DMS53 treated with DMSO at 0.1 percent for 48 hours (cell line): Measurements from ENCODE around the gene CDYL2.
"Not testable (repeated sequence)": the region's sequence is repeated elsewhere in the genome, so short reads cannot be mapped to it uniquely, and the experiment has no call there.

ENCODE experiments used
- DNase-seq: peaks from one replicate; lab custom pipeline; 2025; ENCODE audit not compliant: unreplicated experiment; lab: John Stamatoyannopoulos, UW

The CDYL2 gene

DNA sequence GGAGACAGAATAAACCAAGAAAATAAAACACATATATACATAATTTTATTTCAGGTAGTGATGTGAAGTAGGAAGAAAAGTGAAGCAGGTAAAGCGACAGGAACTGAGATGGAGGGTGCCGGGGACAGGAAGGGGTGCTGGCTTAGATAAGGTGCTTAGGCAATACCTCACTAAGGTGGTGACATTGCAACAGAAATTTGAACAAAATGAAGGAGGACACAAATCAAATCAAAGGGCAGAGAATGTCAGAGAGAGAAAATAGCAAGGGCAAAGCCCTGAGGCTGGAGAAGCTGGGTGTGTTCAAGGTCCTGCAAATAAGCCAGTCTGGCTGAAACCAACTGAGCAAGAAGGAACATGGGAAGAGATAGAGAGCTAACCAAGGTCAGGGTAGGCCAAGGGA lies 5.0 kb upstream of the CDYL2 start:
- DNase-seq = no peak

DNA sequence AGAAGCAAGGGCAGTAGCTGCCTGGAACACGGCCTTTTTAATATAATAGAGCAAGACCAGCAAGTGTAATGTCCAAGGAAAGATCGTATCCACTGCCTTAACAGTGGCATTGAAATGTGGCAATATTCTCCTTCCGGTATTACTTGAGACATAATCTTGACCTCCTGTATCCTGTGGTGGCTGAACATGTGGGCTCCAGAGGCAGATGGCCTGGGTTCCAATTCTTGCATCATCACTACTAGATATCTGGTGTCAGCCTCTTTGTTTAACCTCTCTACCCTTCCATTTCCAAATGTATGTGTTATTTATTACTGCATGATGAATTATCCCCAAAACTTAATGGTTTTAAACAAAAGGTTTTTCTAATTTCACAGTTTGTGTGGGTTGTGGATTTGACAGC lies 3.5 kb upstream of the CDYL2 start:
- no peak for DNase-seq

DNA sequence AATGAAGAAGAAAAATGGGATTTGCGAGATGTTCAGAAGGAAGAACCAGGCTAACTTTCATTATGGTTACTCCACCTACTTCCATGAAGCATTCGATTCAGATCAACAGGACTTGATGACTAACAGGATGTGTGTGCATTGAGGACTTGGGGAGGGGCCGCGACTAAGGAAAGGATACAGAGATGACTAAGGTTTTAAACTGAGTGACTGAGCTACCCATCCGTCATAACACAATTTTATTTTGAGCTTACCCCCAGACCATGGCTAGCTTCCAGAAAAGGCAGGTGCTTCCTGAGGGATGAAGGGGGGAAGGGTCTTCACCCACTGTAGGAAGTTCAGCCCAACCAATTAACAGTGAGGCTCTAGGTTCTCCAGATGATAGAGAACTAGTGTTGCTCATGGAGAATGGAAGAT lies 2.5 kb upstream of the CDYL2 start:
- no peak for DNase-seq

DNA sequence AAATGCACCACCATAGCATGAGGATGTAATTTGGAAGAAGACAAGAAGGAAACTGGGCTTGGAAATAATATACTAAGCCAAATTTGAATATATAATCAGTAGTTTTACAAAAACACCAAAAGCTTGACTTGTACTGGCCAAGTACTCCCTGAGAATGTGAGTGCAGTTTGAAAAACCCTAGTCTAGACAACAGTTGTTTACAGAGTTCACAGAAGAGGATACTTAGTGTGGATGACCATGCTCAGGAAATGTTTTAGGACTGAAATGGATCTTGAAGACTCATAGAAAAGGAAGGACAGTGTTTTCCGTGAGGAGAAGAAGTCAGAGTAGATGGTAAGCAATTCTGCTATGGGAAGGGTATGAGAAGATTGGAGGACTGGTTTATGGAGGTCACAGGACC lies 1.9 kb upstream of the CDYL2 start:
- DNase-seq = no peak

DNA sequence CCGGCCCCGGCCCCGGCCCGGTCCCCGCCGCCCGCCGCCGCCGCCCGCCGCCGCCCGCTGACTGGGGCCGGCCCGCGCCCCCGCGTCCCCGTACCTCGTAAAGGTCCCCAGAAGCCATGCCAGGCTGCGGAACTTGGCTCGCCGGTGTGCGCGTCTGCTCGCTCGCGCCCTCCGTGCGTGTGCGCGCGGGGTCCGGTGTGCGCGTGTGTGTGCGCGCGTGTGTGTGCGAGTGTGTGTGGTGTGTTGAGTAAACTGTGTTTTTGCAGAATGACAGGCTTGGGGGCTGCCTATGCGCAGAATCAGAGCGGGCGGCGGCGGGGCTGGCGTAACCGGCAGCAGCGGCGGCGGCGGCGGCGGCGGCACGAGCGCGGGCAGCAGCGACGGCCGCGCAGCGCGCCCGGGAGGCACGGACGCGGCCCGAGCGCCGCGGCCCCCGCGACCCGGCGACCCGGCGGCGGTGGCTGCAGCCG lies 307 bp downstream of the CDYL2 start:
- peak; percentile 13 for DNase-seq

DNA sequence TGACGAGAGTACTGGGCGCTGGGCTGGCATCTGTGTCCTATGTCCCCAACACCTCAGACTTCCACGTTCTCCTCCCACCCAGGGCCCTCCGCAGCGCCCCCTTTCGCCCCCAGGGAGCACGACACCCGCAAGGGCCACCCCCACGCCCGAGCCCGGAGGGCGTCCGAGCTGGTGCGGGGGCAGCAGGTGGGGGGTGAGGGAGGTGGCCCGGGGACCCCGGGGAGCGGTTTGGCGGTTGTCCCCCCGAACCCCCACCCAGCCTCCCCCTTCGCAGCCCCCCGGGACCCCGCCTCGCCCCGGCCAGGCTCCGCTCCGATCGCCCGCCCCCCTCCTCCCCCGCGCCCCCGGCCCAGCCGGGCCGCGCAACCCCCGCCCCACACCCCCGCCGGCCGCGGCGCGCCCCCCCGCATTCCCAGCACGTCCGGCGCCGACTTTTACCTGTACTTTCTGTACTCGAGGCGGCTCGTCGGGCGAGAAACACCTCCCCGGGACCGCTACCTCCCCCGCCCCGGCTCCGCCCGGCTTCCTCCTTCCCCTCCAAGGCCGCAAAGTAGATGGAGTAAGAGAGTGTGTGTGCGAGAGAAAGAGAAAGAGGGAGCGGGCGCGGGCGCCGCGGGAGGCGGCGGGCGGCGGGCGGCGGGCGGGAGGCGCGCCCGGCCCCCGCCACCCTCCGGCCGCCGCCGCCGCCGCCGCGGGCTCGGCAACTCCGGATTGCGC lies 901 bp downstream of the CDYL2 start:
- DNase-seq = no peak

DNA sequence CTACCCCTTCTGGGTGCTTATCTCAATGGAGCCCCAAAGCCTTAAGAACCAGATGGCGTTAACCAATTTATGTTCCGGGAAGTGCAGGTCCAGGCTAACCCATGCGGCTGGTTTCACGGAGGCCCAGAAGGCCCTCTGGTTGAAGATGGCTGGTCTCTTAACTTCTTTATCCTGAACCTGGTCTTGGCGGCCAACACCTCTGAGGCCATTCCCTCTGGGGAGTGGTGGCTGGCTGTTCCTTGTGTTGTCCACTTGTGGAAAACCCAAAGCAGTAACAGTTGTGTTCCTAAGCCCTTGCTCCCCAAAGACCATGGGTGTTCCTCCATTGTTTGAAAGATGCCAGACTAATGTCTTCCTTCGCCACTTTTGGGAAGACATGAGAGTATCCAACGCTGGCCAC lies 1.5 kb downstream of the CDYL2 start:
- no peak for DNase-seq

DNA sequence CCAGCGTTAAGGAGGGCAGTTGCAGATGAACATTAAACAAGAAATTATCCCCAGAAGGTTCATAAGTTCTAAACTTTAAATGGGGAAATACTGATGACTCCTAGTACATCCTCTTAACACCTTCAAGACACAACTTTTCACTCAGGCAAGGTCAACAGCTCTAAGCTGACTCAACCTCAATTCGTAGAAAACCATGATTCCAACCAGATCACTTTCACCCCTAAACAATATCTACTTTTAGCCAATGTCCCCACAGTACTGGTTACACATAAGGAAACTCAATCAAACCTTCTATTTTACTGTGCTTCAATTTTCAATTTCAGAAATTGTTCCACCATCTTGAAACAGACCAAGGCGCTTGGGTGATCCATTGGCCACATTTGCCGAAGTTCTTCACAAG lies 2.3 kb downstream of the CDYL2 start:
- DNase-seq = no peak

DNA sequence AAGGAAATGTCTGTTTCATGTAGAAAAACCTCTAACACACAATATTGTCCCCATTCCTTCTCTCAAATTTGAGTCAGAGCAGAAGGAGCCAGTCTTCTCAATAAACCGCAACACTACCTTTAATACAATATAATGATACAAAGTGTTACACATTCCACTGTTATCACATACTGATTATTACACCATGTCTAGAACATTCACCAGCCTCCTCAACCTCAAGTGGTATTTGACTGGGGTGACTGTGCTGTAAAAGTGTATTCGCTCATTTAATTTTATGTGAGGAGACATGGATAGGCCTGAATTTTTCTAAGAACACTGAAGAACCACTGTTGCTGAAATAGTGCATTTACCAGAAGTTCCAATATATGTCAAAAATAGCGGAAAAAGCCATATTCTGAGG lies 10.3 kb downstream of the CDYL2 start:
- no peak for DNase-seq

DNA sequence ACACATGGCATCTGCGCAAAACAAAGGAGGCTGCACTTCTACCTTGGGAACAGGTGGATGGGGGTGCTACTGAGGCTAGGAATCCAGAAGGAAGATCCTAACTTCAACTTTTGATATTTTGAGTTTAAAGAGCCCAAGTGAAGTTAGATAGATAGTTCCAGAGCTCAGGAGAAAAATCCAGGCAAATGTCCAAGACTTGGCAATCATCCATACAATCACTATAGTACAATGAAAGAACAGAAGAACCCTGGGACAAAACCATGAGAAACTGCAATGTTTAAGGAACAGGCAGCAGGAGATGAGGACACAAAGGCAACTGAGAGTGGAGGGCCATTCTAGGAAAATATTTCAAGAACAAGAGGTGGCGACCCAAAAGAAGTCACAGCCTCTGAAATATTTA lies 12.4 kb downstream of the CDYL2 start:
- no peak for DNase-seq

DNA sequence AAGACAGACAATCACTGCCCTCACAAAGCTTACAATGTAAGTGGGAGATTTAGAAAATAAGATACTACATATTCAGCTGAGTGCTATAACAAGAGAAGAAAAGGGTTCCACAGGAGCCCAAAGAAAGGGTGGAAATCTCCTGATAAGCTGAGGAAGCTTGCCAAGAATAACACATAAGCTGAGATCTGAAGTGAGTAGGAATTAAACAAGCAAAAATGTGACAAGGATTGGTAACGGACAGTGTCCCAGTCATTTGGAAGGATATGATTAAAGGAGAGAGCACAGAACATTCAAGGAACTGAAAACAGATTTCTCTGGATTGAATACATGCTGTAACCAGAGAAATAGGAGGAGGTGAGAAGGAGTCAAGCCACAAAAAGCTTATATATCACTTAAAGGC lies 13.0 kb downstream of the CDYL2 start:
- DNase-seq = no peak

DNA sequence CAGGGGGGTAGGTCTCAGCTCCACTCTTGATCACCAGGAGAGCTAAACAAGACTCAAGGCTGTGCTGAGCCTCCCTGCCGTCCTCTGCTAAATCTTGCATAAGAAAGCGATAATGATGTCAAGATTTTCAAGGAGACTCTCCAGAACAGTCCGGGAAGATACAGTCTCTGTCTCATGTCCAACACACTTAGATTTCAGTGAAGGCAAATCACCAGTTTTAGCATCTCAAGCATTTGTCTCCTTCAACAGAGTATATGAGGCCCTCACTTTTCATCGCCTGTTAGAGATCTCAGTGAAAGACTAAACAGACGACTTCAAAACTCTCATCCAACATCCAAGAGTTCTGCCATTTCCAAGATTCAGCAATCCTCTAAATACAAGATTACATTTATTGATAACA lies 13.6 kb downstream of the CDYL2 start:
- no peak for DNase-seq

DNA sequence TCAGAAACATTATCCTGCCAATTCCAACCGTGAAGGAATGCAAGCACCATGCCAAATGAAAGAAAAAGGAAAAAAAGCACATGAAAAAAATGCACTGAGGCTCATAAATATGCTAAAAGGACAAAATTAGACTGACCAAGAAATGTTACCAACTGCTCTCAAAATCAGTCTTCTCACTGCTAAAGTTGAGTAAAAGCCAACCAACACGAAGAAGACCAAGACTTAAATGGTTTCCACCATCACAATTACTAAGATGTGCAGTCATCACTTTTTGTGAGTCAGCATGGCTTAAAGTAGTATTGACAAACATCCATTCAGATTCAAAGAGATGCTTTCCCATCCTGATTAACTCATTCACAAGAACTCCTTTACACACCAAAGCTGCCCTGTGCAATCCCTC lies 16.4 kb downstream of the CDYL2 start:
- DNase-seq = no peak

DNA sequence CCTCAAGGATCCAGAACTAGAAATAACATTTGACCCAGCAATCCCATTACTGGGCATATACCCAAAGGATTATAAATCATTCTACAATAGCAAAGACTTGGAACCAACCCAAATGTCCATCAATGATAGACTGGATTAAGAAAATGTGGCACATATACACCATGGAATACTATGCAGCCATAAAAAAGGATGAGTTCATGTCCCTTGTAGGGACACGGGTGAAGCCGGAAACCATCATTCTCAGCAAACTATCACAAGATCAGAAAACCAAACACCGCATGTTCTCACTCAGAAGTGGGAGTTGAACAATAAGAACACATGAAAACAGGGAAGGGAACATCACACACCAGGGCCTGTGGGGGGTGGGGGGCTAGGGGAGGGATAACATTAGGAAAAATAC lies 17.8 kb downstream of the CDYL2 start:
- not testable (repeated sequence) for DNase-seq

DNA sequence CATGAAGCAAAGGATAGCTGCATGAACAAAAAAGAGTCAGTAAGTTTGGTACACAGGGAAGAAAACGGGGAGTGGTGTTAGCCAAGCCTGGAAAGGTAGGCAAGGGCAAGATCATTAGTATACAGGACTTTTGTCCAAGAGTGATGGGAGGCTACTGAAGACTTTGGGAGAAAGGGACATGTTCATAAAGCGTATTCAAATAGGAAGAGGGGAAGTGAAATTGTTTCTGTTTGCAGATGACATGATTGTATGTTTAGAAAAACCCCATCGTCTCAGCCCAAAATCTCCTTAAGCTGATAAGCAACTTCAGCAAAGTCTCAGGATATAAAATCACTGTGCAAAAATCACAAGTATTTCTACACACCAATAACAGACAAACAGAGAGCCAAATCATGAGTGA lies 19.4 kb downstream of the CDYL2 start:
- DNase-seq = no peak

DNA sequence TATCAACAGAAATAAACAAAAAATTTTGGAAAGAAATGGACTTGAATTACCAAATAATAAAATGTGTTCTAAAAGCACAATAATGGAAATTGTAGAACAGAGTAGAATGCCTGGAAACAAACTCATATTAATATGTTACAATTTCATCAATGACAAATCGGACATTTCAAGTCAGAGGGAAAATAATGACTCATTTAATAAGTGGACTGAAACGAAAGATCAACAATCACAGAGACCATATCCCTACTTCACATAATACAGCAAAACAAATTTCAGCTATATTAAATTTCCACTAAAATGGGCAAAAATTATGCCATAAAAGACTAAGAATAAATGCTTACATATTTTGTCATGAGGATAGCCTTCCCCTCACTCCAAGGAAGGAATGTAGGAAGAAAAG lies 25.7 kb downstream of the CDYL2 start:
- DNase-seq = no peak

DNA sequence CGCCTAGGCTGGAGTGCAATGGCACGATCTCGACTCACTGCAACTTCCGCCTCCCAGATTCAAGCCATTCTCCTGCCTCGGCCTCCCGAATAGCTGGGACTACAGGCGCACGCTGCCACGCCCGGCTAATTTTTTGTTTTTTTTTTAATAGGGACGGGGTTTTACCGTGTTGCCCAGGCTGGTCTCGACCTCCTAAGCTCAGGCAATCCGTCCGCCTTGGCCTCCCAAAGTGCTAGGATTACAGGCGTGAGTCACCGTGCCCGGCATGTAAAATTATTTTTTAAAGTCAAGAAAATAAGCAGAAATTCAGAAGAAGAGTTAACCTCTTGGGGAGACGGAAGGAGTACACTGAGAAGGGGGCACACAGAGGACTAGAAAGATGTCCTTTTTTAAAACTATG lies 27.5 kb downstream of the CDYL2 start:
- no peak for DNase-seq

DNA sequence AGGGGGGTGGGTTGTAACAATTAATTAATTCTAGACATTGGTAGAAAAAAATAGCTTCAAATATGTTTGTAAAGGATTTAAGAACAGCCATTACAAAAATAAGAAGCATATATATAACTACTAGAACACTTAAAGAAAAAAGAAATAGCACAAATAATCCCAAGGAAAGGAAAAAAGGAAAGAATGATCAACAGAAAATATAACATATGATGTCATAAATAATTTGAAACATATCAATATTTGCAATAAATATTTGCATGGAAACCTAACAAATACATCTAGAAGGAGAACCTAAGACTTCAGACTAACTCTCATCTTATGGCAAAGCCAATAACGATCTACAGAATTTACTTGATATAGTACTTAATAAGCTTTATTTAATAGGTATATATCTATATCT lies 28.9 kb downstream of the CDYL2 start:
- DNase-seq = no peak

DNA sequence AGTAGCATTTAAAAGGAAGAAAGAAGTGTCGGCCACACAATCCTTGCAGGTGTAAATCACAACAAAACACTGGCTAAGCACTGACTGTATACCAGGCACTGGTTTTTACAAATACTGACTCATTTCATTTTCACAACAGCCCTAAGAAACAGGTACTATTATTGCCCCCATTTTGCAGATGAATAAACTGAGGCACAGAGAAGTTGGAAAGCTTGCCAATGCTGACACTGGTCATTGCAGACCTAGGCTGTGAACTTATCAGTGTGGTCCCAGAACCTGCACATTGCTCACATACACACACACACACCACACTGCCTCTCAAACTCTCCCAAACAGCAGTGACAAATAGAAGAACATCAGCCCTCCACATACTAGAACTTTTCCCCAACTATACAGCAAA lies 37.6 kb downstream of the CDYL2 start:
- no peak for DNase-seq

DNA sequence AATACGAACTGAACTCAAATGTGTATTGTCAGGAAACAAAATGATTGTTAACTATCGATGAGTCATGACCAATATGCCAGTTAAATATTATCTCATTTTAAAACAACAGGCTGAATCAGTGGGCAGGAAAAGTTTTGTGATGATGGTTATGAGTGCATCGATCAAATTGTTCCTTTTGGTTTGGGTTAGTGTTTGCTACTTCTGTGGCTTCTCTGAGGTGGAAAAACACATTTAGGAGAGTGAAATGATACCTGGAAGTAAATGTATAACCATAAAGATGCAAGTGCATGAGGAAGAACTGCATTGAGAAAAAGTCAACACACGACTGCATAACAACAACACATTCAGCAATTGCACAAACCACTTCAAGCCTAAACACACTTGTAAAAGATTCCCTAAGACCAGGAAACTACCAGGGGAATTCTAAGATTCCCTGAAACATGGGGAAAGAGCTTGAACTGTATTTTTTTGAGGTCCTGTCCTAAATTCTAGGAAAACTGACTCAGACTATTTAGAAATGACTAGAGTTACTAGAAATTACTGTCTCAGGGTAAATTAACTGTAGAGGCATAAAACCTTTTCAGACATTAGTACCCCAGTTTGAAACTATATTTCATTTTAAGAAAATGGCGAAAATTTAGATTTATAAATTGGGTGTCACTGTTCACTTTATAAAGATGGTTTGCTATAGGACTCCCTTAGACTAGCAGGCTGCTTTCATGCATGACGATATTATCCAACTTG lies 44.8 kb downstream of the CDYL2 start:
- DNase-seq = no peak

DNA sequence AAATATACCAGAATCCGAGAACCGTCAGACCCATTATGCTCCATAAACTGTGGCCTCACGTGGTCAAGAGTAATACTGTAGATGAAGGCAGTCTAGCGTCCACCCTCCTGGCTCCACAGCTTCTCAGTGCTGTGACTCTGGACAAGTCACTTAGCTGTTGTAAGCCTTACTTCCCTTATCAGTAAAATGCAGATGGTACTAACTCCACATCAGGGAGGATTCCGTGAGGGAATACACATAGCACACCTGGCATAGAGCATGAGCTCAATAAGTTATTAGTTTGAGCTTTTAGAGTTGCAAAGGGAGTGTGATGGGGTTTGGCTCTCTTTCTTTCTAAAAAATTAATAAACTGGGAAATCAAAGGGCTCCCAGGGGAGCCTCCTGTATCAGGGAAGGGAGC lies 49.9 kb downstream of the CDYL2 start:
- no peak for DNase-seq

DNA sequence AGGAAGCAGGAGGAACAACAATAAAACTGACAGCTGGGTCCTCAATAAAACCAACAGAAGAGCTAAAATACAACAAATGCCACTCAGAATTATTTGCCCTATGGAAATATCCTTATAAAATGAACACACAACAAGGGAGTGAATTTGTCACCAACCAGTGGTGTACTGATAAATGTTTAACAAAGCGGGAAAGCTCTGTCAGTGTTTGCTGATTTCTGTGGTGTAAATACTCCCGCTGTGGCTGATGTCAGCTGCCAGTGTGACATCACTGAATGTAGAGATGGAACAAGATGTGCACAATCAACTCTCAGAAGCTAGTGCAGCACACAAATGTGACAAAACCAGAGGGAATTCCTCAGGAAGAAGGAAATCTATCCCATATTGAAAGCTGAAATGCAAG lies 51.9 kb downstream of the CDYL2 start:
- DNase-seq = peak; percentile 9

DNA sequence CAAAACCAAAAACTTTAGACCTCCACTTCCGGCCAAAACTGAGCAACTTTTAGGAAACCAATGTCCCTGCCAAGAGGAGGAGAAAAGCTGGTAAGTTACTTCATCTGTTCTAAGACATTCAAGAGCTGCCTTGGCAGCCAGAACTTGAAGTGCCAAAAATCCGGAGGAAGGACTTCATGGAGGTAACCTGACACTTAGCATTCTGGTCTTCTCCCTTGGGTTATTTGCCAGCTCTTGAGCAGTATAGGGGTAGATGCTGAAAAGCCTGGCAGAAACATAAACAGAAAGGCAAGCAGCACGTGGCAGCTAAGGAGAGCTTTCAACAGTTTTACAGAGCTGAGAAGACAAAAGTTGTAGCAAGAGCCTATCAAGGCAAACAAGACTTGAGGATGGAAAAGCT lies 53.2 kb downstream of the CDYL2 start:
- no peak for DNase-seq
